IMR-90 (cell line): ENCODE results near the gene IGFBP7.

Experiments used
- BHLHE40 ChIP-seq: fragments of 150-350 bp; IDR thresholded peaks from 2 replicates; pipeline ENCODE4 v1.6.1; 2016; ENCODE audit warnings: mild to moderate bottlenecking, low read depth, low read length
- CEBPB ChIP-seq: IDR thresholded peaks from 2 replicates; pipeline ENCODE4 v1.6.1; 2012; ENCODE audit warnings: low read depth, low read length, improper control_type of control experiment
- FOS ChIP-seq: fragments of 150-350 bp; IDR thresholded peaks from 2 replicates; pipeline ENCODE4 v1.6.1; 2016; ENCODE audit warnings: low read depth, low read length
- MAFK ChIP-seq: IDR thresholded peaks from 2 replicates; pipeline ENCODE4 v1.6.1; 2012; ENCODE audit warnings: low read depth, low read length, improper control_type of control experiment
- MAZ ChIP-seq: IDR thresholded peaks from 2 replicates; pipeline ENCODE4 v1.6.1; 2012; ENCODE audit warnings: low read depth, mild to moderate bottlenecking, low read length, improper control_type of control experiment, moderate library complexity, borderline replicate concordance
- MXI1 ChIP-seq: IDR thresholded peaks from 2 replicates; pipeline ENCODE4 v1.6.1; 2012; ENCODE audit warnings: low read depth, mild to moderate bottlenecking, low read length, moderate library complexity, borderline replicate concordance
- POLR2A ChIP-seq: IDR thresholded peaks from 2 replicates; pipeline ENCODE4 v1.6.1; 2012; ENCODE audit warnings: mild to moderate bottlenecking, low read depth, low read length
- RAD21 ChIP-seq: IDR thresholded peaks from 2 replicates; pipeline ENCODE4 v1.6.1; 2012; ENCODE audit warnings: low read length, improper control_type of control experiment
- RCOR1 ChIP-seq: IDR thresholded peaks from 2 replicates; pipeline ENCODE4 v1.6.1; 2012; ENCODE audit warnings: mild to moderate bottlenecking, low read length, improper control_type of control experiment; ENCODE audit not compliant: insufficient replicate concordance
- RFX5 ChIP-seq: IDR thresholded peaks from 2 replicates; pipeline ENCODE4 v1.8.0; 2012; ENCODE audit warnings: low read depth, mild to moderate bottlenecking, low read length, moderate library complexity
- SMC3 ChIP-seq: fragments of 150-350 bp; IDR thresholded peaks from 2 replicates; pipeline ENCODE4 v1.6.1; 2016; ENCODE audit warnings: low read depth, mild to moderate bottlenecking, antibody characterized with exemption, low read length, moderate library complexity
- TF ChIP-seq, protein P1 (sequence below): conservative IDR thresholded peaks from 2 replicates; pipeline ENCODE4 v1.5.1; 2012; ENCODE audit warnings: mild to moderate bottlenecking, low read depth, low read length, improper control_type of control experiment
- TF ChIP-seq, protein P2 (sequence below): fragments of 150-350 bp; IDR thresholded peaks from 2 replicates; pipeline ENCODE4 v1.6.1; 2016; ENCODE audit warnings: low read depth, mild to moderate bottlenecking, low read length, moderate library complexity, borderline replicate concordance
- TF ChIP-seq, protein P3 (sequence below): fragments of 150-350 bp; IDR thresholded peaks from 2 replicates; pipeline ENCODE4 v1.6.1; 2017; ENCODE audit warnings: mild to moderate bottlenecking, antibody characterized with exemption, low read length, low read depth

DNA sequence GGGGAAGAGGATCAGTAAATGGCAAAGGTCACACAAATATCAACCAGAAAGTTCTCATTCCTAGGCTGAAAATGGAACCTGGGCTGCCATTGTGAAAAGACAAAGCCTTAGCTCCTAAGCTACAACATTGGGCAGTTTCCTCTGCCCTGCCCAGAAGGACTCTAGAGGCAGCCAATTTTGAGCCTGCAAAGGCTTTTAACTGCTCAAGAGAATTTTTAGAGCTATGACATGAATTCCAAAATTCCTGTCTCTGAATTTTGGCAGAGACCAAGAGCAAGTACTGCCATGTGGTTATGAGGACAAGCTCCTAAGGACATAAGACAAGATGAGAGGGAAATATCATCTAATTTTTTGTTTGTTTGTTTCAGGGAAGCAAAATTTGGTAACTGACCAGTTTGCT, 29.6 kb upstream of the IGFBP7 start:
- TF ChIP-seq, protein P1, sequence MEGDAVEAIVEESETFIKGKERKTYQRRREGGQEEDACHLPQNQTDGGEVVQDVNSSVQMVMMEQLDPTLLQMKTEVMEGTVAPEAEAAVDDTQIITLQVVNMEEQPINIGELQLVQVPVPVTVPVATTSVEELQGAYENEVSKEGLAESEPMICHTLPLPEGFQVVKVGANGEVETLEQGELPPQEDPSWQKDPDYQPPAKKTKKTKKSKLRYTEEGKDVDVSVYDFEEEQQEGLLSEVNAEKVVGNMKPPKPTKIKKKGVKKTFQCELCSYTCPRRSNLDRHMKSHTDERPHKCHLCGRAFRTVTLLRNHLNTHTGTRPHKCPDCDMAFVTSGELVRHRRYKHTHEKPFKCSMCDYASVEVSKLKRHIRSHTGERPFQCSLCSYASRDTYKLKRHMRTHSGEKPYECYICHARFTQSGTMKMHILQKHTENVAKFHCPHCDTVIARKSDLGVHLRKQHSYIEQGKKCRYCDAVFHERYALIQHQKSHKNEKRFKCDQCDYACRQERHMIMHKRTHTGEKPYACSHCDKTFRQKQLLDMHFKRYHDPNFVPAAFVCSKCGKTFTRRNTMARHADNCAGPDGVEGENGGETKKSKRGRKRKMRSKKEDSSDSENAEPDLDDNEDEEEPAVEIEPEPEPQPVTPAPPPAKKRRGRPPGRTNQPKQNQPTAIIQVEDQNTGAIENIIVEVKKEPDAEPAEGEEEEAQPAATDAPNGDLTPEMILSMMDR = no peak
- TF ChIP-seq RFX5 = no peak
- TF ChIP-seq, protein P2, sequence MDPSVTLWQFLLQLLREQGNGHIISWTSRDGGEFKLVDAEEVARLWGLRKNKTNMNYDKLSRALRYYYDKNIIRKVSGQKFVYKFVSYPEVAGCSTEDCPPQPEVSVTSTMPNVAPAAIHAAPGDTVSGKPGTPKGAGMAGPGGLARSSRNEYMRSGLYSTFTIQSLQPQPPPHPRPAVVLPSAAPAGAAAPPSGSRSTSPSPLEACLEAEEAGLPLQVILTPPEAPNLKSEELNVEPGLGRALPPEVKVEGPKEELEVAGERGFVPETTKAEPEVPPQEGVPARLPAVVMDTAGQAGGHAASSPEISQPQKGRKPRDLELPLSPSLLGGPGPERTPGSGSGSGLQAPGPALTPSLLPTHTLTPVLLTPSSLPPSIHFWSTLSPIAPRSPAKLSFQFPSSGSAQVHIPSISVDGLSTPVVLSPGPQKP = no peak
- TF ChIP-seq, protein P3, sequence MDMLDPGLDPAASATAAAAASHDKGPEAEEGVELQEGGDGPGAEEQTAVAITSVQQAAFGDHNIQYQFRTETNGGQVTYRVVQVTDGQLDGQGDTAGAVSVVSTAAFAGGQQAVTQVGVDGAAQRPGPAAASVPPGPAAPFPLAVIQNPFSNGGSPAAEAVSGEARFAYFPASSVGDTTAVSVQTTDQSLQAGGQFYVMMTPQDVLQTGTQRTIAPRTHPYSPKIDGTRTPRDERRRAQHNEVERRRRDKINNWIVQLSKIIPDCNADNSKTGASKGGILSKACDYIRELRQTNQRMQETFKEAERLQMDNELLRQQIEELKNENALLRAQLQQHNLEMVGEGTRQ = no peak
- no peak for TF ChIP-seq POLR2A
- no peak for TF ChIP-seq SMC3
- no peak for TF ChIP-seq CEBPB
- no peak for TF ChIP-seq RCOR1
- TF ChIP-seq RAD21 = no peak
- TF ChIP-seq BHLHE40 = no peak
- no peak for TF ChIP-seq MXI1
- no peak for TF ChIP-seq FOS
- TF ChIP-seq MAZ = no peak
- no peak for TF ChIP-seq MAFK
